ENCODE measurements around the gene SPACA4.

DNA sequence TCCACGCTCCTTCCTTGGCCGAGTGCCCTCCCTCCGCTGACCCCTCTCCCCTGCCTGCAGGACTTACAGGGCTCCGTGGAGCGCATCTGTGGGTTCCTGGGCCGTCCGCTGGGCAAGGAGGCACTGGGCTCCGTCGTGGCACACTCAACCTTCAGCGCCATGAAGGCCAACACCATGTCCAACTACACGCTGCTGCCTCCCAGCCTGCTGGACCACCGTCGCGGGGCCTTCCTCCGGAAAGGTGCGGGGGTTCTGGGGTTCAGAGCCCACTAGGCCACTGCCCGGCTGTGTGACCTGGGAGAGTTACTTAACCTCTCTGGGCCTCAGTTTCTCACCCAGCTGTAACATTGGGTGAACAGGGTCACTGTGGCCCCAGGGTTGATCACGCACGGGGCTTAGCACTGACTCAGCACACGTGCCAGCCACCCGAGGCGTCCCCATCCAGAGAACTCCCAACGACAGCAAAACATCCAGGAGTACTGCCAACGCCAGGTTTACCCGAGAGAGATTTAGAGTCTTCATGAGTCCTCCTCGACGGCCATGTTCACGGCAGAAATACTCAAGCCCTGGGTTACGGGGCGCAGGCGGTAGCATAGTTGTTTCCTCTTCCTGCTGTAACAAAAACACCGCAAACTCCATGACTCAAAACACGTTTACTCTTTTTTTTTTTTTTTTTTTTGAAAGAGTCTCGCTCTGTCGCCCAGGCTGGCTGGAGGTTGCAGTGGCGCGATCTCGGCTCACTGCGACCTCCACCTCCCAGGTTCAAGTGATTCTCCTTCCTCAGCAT lies 9.7 kb upstream of the SPACA4 start:
- TF ChIP-seq ZNF274 (IDR thresholded peaks at IDR 0.05; ENCODE audit: low read depth, low read length) (no peak), YY1 (IDR thresholded peaks at IDR 0.05; ENCODE audit: insufficient read depth, insufficient read length) (no peak), SUZ12 (IDR thresholded peaks at IDR 0.05; ENCODE audit: extremely low read depth, insufficient read depth, insufficient read length) (no peak)

Measured in NT2/D1 (cell line).